Caco-2 (cell line): ENCODE data around the gene CERS3. TPM values are rescaled to one million over a fixed set of nuclear protein-coding genes. Genes with fewer than 3 reads are reported as not detected.

Experiments
- BruUV-seq: library from RNA; stranded (reverse); fragments of 400-500 nt; replicated peaks from 2 replicates; lab custom pipeline; 2021; lab: Mats Ljungman, UMichigan
- CTCF ChIA-PET: fragments of 300-600 bp; sonication (Branson Sonifier 250); formaldehyde crosslinking; loops from one replicate; lab custom pipeline; 2022; ENCODE audit warnings: antibody characterized with exemption; lab: Charles Lee
- POLR2A ChIA-PET: fragments of 300-600 bp; sonication (Branson Sonifier 250); formaldehyde crosslinking; loops from one replicate; lab custom pipeline; 2022; ENCODE audit warnings: antibody characterized with exemption; lab: Charles Lee
- DNase-seq, 2 experiments: peaks; one replicate each; pipeline versions ENCODE4 v3.0.0 to v3.0.0-alpha.2; 2020 to 2022
- H3K27me3 ChIP-seq: replicated peaks from 2 replicates; pipeline ENCODE4 v1.6.0; 2011; ENCODE audit warnings: low read length; ENCODE audit not compliant: control insufficient read depth, insufficient read depth
- H3K36me3 ChIP-seq: 2 replicates; pipeline ENCODE4 v1.5.1; 2011; ENCODE audit warnings: low read length; ENCODE audit not compliant: control insufficient read depth, insufficient read depth
- H3K4me1 ChIP-seq: fragments of 250-450 bp; sonication (Bioruptor Pico); 2 replicates; pipeline ENCODE4 v1.5.1; 2020; ENCODE audit warnings: mild to moderate bottlenecking
- H3K4me3 ChIP-seq: 2 replicates; pipeline ENCODE4 v1.5.1; 2011; ENCODE audit warnings: low read depth, mild to moderate bottlenecking, control low read depth, low read length
- H3K9me3 ChIP-seq: fragments of 250-450 bp; sonication (Bioruptor Pico); 2 replicates; pipeline ENCODE4 v1.5.1; 2020; ENCODE audit warnings: mild to moderate bottlenecking, moderate library complexity
- H3K27ac Mint-ChIP-seq: one replicate; pipeline ENCODE4 v1.8.0; 2022; ENCODE audit warnings: mixed read lengths; ENCODE audit not compliant: unreplicated experiment
- H3K27me3 Mint-ChIP-seq: one replicate; pipeline ENCODE4 v1.8.0; 2022; ENCODE audit warnings: mixed read lengths; ENCODE audit not compliant: insufficient read depth, unreplicated experiment
- H3K36me3 Mint-ChIP-seq: one replicate; pipeline ENCODE4 v1.8.0; 2022; ENCODE audit warnings: mild to moderate bottlenecking, mixed read lengths; ENCODE audit not compliant: insufficient read depth, unreplicated experiment
- H3K4me1 Mint-ChIP-seq: one replicate; pipeline ENCODE4 v1.8.0; 2022; ENCODE audit warnings: low read depth, mixed read lengths; ENCODE audit not compliant: unreplicated experiment
- H3K4me3 Mint-ChIP-seq: one replicate; pipeline ENCODE4 v1.8.0; 2022; ENCODE audit warnings: mild to moderate bottlenecking, moderate library complexity, mixed read lengths; ENCODE audit not compliant: unreplicated experiment
- H3K9me3 Mint-ChIP-seq: one replicate; pipeline ENCODE4 v1.8.0; 2022; ENCODE audit warnings: mixed read lengths; ENCODE audit not compliant: unreplicated experiment
- CTCF ChIP-seq, 2 experiments: fragments of 200-600 bp in 1 of 2; IDR thresholded peaks; 1 replicate in 1 of 2; 2 replicates in 1 of 2; pipeline versions ENCODE4 v1.5.1 to v1.8.0; 2011 to 2022; ENCODE audit warnings: antibody characterized with exemption in 1 of 2, control low read depth in 1 of 2, inconsistent platforms in 1 of 2, low read depth in 1 of 2, low read length in 1 of 2, mild to moderate bottlenecking in 1 of 2, moderate library complexity in 1 of 2; ENCODE audit not compliant: insufficient read depth in 1 of 2, severe bottlenecking in 1 of 2, unreplicated experiment in 1 of 2
- intact Hi-C: fragments of 100-400 bp; cut with micrococcal nuclease; formaldehyde crosslinking; loops from one replicate; pipeline ENCODE4 v1.10.0; 2022; ENCODE audit not compliant: unreplicated experiment
- total RNA-seq: library from RNA; stranded (reverse); gene quantifications from 2 replicates; pipeline ENCODE4 v1.2.3, GENCODE V29; 2022

CERS3 gene
- total RNA-seq, 1 experiment from 2014 or later, result not detected

DNA sequence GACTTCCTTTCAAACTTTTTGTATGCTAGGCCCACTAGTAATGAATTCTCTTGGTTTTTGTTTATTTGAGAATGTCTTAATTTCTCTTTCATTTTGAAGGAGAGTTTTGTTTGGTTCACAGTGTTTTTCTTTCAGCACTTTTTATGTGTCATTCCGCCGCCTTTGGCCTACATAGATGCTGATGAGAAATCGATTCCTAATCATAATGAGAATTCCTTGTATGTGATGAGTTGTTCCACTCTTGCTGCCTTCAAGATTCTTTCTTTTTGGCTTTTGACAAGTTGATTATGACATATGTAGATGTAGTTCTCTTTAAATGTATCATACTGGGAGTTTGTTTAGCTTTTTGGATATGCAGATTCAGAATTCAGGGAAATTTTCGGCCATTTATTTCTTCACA, 35.5 kb downstream of the CERS3 start:
- POLR2A ChIA-PET, result no interaction called here
- no peak for TF ChIP-seq CTCF (IDR thresholded peaks at IDR 0.05; ENCODE audit: insufficient read depth in 1 of 2, low read depth in 1 of 2, low read length in 1 of 2, severe bottlenecking in 1 of 2, unreplicated experiment in 1 of 2)
- H3K4me3 Mint-ChIP-seq, result no peak overlapping the region
- H3K27ac Mint-ChIP-seq, result no peak overlapping the region
- CTCF ChIA-PET, result no interaction called here
- H3K36me3 Mint-ChIP-seq, result no peaks in the 10 kb centered on the region
- H3K27me3 Mint-ChIP-seq, result peaks cover 15% of the 10 kb centered on the region
- no TSS peak for BruUV-seq
- H3K9me3 Mint-ChIP-seq, result no peaks in the 10 kb centered on the region
- H3K9me3 ChIP-seq, result no peaks in the 10 kb centered on the region
- no peak overlapping the region for H3K4me3 ChIP-seq
- no peak for DNase-seq
- H3K4me1 Mint-ChIP-seq, result no peaks in the 10 kb centered on the region
- H3K27me3 ChIP-seq, result no peaks in the 10 kb centered on the region
- H3K4me1 ChIP-seq, result no peaks in the 10 kb centered on the region
- no peaks in the 10 kb centered on the region for H3K36me3 ChIP-seq
- intact Hi-C loops, result no loop called here

- intact Hi-C loops, result no loop called here
These were observed 44.3 kb downstream of the CERS3 start for GRCh38 chr15:100484443-100484842.

GRCh38 chr15:100483370-100483769, 45.4 kb downstream of the CERS3 start:
- CTCF ChIA-PET, result no interaction called here
- intact Hi-C loops, result no loop called here
- Histone ChIP-seq H3K27me3 (no peaks in the 10 kb centered on the region), H3K9me3 (peaks cover 7% of the 10 kb centered on the region), H3K36me3 (no peaks in the 10 kb centered on the region), H3K4me1 (no peaks in the 10 kb centered on the region), H3K4me3 (no peak overlapping the region)
- H3K4me1 Mint-ChIP-seq, result no peaks in the 10 kb centered on the region
- POLR2A ChIA-PET, result no interaction called here
- no peak overlapping the region for H3K27ac Mint-ChIP-seq
- no peak for TF ChIP-seq CTCF (IDR thresholded peaks at IDR 0.05; ENCODE audit: insufficient read depth in 1 of 2, low read depth in 1 of 2, low read length in 1 of 2, severe bottlenecking in 1 of 2, unreplicated experiment in 1 of 2)
- peaks cover 13% of the 10 kb centered on the region for H3K9me3 Mint-ChIP-seq
- no peak overlapping the region for H3K4me3 Mint-ChIP-seq
- BruUV-seq, result no TSS peak
- H3K27me3 Mint-ChIP-seq, result no peaks in the 10 kb centered on the region
- no peak for DNase-seq
- no peaks in the 10 kb centered on the region for H3K36me3 Mint-ChIP-seq

More at GRCh38 chr15:100484443-100484842, 44.3 kb downstream of the CERS3 start:
- Histone ChIP-seq H3K4me1 (no peaks in the 10 kb centered on the region), H3K36me3 (no peaks in the 10 kb centered on the region), H3K9me3 (no peaks in the 10 kb centered on the region; the same call in 1 of the 2 replicates), H3K27me3 (no peaks in the 10 kb centered on the region), H3K4me3 (no peak overlapping the region)
- DNase-seq, result no peak
- peaks cover 2% of the 10 kb centered on the region for H3K9me3 Mint-ChIP-seq
- no peaks in the 10 kb centered on the region for H3K4me1 Mint-ChIP-seq
- no peak for TF ChIP-seq CTCF (IDR thresholded peaks at IDR 0.05; ENCODE audit: insufficient read depth in 1 of 2, low read depth in 1 of 2, low read length in 1 of 2, severe bottlenecking in 1 of 2, unreplicated experiment in 1 of 2)
- no peak overlapping the region for H3K27ac Mint-ChIP-seq
- H3K27me3 Mint-ChIP-seq, result no peaks in the 10 kb centered on the region
- BruUV-seq, result no TSS peak
- CTCF ChIA-PET, result no interaction called here
- H3K36me3 Mint-ChIP-seq, result no peaks in the 10 kb centered on the region
- no peak overlapping the region for H3K4me3 Mint-ChIP-seq
- POLR2A ChIA-PET, result no interaction called here
